Measurements from ENCODE around the gene CBLB. TPM values are rescaled to one million over a fixed set of nuclear protein-coding genes. Genes with fewer than 3 reads are reported as not detected.

The CBLB gene
- total RNA-seq, 1 donor from 2014 or later: 57.0 TPM

GRCh38 chr3:105788593-105788992 lies 80.2 kb downstream of the CBLB start:
- TF ChIP-seq CTCF (conservative IDR thresholded peaks at IDR 0.05): no peak
- H3K4me3 Mint-ChIP-seq: no peak overlapping the region
- no peaks in the 10 kb centered on the region for H3K9me3 Mint-ChIP-seq

GRCh38 chr3:105787453-105787852 lies 81.4 kb downstream of the CBLB start:
- no peak for TF ChIP-seq CTCF (conservative IDR thresholded peaks at IDR 0.05)
- DNase-seq (ENCODE audit: extremely low spot score, unreplicated experiment): no peak
- H3K27ac Mint-ChIP-seq: no peak overlapping the region
- no peaks in the 10 kb centered on the region for H3K9me3 Mint-ChIP-seq
- H3K36me3 Mint-ChIP-seq: peaks cover 3% of the 10 kb centered on the region
- no peaks in the 10 kb centered on the region for H3K27me3 Mint-ChIP-seq
- peaks cover 39% of the 10 kb centered on the region for H3K4me1 Mint-ChIP-seq (ENCODE audit: unreplicated experiment)
- no peak overlapping the region for H3K4me3 Mint-ChIP-seq

More at GRCh38 chr3:105788593-105788992, 80.2 kb downstream of the CBLB start:
- H3K4me1 Mint-ChIP-seq (ENCODE audit: unreplicated experiment): peaks cover 47% of the 10 kb centered on the region
- peaks cover 3% of the 10 kb centered on the region for H3K36me3 Mint-ChIP-seq
- H3K27ac Mint-ChIP-seq: no peak overlapping the region
- H3K27me3 Mint-ChIP-seq: no peaks in the 10 kb centered on the region
- no peak for DNase-seq (ENCODE audit: extremely low spot score, unreplicated experiment)

- Mint-ChIP-seq H3K27me3 (no peaks in the 10 kb centered on the region), H3K4me3 (no peak overlapping the region), H3K27ac (no peak overlapping the region), H3K36me3 (peaks cover 3% of the 10 kb centered on the region), H3K4me1 (ENCODE audit: unreplicated experiment) (peaks cover 34% of the 10 kb centered on the region), H3K9me3 (peaks cover 3% of the 10 kb centered on the region)
- no peak for TF ChIP-seq CTCF (conservative IDR thresholded peaks at IDR 0.05)
- no peak for DNase-seq (ENCODE audit: extremely low spot score, unreplicated experiment)
These were observed 81.8 kb downstream of the CBLB start for GRCh38 chr3:105786990-105787389.

GRCh38 chr3:105786241-105786640 lies 82.6 kb downstream of the CBLB start:
- peaks cover 5% of the 10 kb centered on the region for H3K9me3 Mint-ChIP-seq
- H3K4me3 Mint-ChIP-seq: no peak overlapping the region
- TF ChIP-seq CTCF (conservative IDR thresholded peaks at IDR 0.05): no peak
- DNase-seq (ENCODE audit: extremely low spot score, unreplicated experiment): no peak
- no peaks in the 10 kb centered on the region for H3K27me3 Mint-ChIP-seq
- H3K36me3 Mint-ChIP-seq: peaks cover 5% of the 10 kb centered on the region
- peaks cover 31% of the 10 kb centered on the region for H3K4me1 Mint-ChIP-seq (ENCODE audit: unreplicated experiment)
- no peak overlapping the region for H3K27ac Mint-ChIP-seq

GRCh38 chr3:105785803-105786202 lies 83.0 kb downstream of the CBLB start:
- H3K27ac Mint-ChIP-seq: no peak overlapping the region
- H3K27me3 Mint-ChIP-seq: no peaks in the 10 kb centered on the region
- no peak for TF ChIP-seq CTCF (conservative IDR thresholded peaks at IDR 0.05)
- no peak for DNase-seq (ENCODE audit: extremely low spot score, unreplicated experiment)
- peaks cover 7% of the 10 kb centered on the region for H3K36me3 Mint-ChIP-seq
- H3K4me3 Mint-ChIP-seq: no peak overlapping the region
- peaks cover 30% of the 10 kb centered on the region for H3K4me1 Mint-ChIP-seq (ENCODE audit: unreplicated experiment)
- peaks cover 5% of the 10 kb centered on the region for H3K9me3 Mint-ChIP-seq

- peaks cover 5% of the 10 kb centered on the region for H3K9me3 Mint-ChIP-seq
- no peak for DNase-seq (ENCODE audit: extremely low spot score, unreplicated experiment)
- no peak overlapping the region for H3K27ac Mint-ChIP-seq
- H3K4me1 Mint-ChIP-seq (ENCODE audit: unreplicated experiment): peaks cover 26% of the 10 kb centered on the region
- no peak overlapping the region for H3K4me3 Mint-ChIP-seq
- TF ChIP-seq CTCF (conservative IDR thresholded peaks at IDR 0.05): no peak
- H3K36me3 Mint-ChIP-seq: peaks cover 7% of the 10 kb centered on the region
- H3K27me3 Mint-ChIP-seq: no peaks in the 10 kb centered on the region
These were observed 85.2 kb downstream of the CBLB start for GRCh38 chr3:105783631-105784030.
